M059J (cell line): ENCODE results near the gene USP38. TPM values are rescaled to one million over a fixed set of nuclear protein-coding genes. Genes with fewer than 3 reads are reported as not detected.
"Not testable (repeated sequence)": the region's sequence is repeated elsewhere in the genome, so short reads cannot be mapped to it uniquely, and the experiment has no call there.

Source experiments
- DNase-seq: peaks from one replicate; pipeline ENCODE4 v3.0.0-alpha.2; 2012; ENCODE audit warnings: low read depth
- total RNA-seq: library from RNA; depleted of rRNA; stranded (reverse); fragments of >200 nt; shearing (Covaris generic); gene quantifications from 2 replicates; pipeline ENCODE4 v1.2.3, GENCODE V29; 2014; rRNA removed

USP38 gene
- total RNA-seq, 1 experiment from 2014 or later, result 19.6 TPM

DNA sequence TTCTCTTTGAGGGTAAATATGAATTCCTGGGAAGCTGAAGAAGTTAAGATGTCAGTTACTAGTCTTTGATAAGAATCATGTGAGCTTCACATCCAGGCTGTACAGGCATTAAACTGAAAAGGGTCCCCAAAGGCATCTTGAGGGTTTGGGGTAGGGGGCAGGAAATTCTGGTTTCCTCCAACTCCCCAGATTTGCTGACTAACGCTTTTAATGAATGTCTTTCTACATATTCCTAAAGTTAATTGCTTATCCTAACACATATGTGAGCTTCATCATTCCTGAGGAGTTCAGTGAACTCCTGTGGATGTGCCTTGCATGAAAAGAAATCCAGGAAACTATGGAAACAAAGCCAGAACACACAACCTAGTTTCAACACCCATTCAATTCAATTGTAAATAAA, 78.1 kb downstream of the USP38 start:
- no peak for DNase-seq

DNA sequence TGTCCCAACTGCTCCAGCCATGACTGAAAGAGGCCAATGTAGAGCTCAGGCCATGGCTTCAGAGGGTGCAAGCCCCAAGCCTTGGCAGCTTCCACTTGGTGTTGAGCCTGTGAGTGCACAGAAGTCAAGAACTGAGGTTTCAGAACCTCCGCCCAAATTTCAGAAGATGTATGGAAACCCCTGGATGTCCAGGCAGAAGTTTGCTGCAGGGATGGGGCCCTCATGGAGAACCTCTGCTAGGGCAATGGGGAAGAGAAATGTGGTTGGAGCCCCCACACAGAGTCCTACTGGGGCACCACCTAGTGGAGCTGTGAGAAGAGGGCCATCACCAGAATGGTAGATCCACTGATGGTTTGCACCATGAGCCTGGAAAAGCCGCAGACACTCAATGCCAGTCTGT, 83.0 kb downstream of the USP38 start:
- not testable (repeated sequence) for DNase-seq

DNA sequence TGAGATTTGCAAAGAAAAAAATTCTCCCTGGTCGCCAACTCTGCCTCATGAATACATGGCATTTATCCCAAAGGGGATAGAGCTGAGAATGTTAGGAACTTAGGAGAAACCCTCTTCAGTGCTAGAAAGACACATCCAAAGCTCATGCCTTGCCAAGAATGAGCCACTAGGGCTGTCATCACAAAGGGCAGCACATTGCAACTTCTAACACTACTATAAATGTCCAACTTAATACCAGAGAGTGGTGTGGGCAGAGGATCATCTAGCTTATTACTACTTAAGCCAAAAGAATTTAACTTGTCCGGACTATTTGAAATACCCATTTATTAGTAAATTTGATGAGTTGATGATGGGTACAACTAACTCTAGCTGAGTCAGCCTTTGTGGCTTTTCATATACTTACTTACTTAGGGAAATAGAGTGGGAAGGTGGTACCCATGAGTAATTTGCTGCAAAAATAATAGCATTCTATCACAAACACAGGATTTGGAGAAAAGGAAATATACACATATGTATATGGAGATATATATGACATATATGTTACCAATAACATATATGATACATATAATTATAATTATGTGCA, 85.6 kb downstream of the USP38 start:
- DNase-seq, result no peak

Other genes with a start within 250 kb of the USP38 start
- 5.2 and 6.9 TPM in 2 replicates for gene GAB1, start 152.0 kb downstream of the USP38 start, total RNA-seq